GM10266 (cell line): ENCODE results near the gene ZFYVE1.
A peak's percentile ranks its signal among the peaks of the same experiment; 100 is the strongest.
"Not testable (repeated sequence)": the region's sequence is repeated elsewhere in the genome, so short reads cannot be mapped to it uniquely, and the experiment has no call there.

Experiments used
- DNase-seq: peaks from one replicate; pipeline ENCODE4 v3.0.0; 2012; ENCODE audit errors: extremely low spot score
- CTCF ChIP-seq: IDR thresholded peaks from 2 replicates; pipeline ENCODE4 v1.5.1; 2012; ENCODE audit warnings: mild to moderate bottlenecking, low read depth; ENCODE audit not compliant: control insufficient read depth, insufficient read depth; ENCODE audit errors: missing control alignments

Gene ZFYVE1

GRCh38 chr14:73014105-73014504, 12.8 kb downstream of the ZFYVE1 start:
- TF ChIP-seq CTCF, result no peak
- peak; percentile 70 for DNase-seq

GRCh38 chr14:73011189-73011588, 15.7 kb downstream of the ZFYVE1 start:
- DNase-seq, result not testable (repeated sequence)

GRCh38 chr14:73008501-73008900, 18.4 kb downstream of the ZFYVE1 start:
- no peak for DNase-seq
- no peak for TF ChIP-seq CTCF

- DNase-seq, result no peak
- no peak for TF ChIP-seq CTCF
These were observed 19.1 kb downstream of the ZFYVE1 start for GRCh38 chr14:73007835-73008234.

- DNase-seq, result not testable (repeated sequence)
These were observed 22.3 kb downstream of the ZFYVE1 start for GRCh38 chr14:73004641-73005040.

- TF ChIP-seq CTCF, result no peak
- DNase-seq, result no peak
These were observed 23.2 kb downstream of the ZFYVE1 start for GRCh38 chr14:73003681-73004080.

- no peak for DNase-seq
- TF ChIP-seq CTCF, result no peak
These were observed 26.8 kb downstream of the ZFYVE1 start for GRCh38 chr14:73000073-73000472.

- DNase-seq, result no peak
- no peak for TF ChIP-seq CTCF
These were observed 27.6 kb downstream of the ZFYVE1 start for GRCh38 chr14:72999316-72999715.
